Osteoblast (primary cell): ENCODE data around the gene TAGLN2. TPM values are rescaled to one million over a fixed set of nuclear protein-coding genes. Genes with fewer than 3 reads are reported as not detected.
A peak's percentile ranks its signal among the peaks of the same experiment; 100 is the strongest.

Experiments
- DNase-seq: peaks from one replicate; pipeline ENCODE4 v3.0.0; 2011; ENCODE audit warnings: low spot score, mixed read lengths; ENCODE audit not compliant: insufficient read length; ENCODE audit errors: missing footprints
- H2AFZ ChIP-seq: 2 replicates; pipeline ENCODE4 v1.6.0; 2011; ENCODE audit warnings: mild to moderate bottlenecking, low read length
- H3K27ac ChIP-seq: 2 replicates; pipeline ENCODE4 v1.5.1; 2011; ENCODE audit warnings: mild to moderate bottlenecking, low read depth, low read length, moderate library complexity
- H3K27me3 ChIP-seq: 2 replicates; pipeline ENCODE4 v1.6.0; 2012; ENCODE audit warnings: mild to moderate bottlenecking, control low read depth, inconsistent platforms, low read length, moderate library complexity; ENCODE audit not compliant: insufficient read depth
- H3K36me3 ChIP-seq: 2 replicates; pipeline ENCODE4 v1.5.1; 2011; ENCODE audit warnings: mild to moderate bottlenecking, low read length, control low read depth, moderate library complexity; ENCODE audit not compliant: insufficient read depth
- H3K4me1 ChIP-seq: 2 replicates; pipeline ENCODE4 v1.5.1; 2011; ENCODE audit warnings: mild to moderate bottlenecking, low read length, control low read depth, moderate library complexity; ENCODE audit not compliant: insufficient read depth
- H3K4me2 ChIP-seq: 2 replicates; pipeline ENCODE4 v1.6.0; 2011; ENCODE audit warnings: mild to moderate bottlenecking, low read length; ENCODE audit not compliant: insufficient read depth
- H3K4me3 ChIP-seq: fragments of 200-600 bp; sonication (generic); 3 replicates; pipeline ENCODE4 v1.5.1; 2012; ENCODE audit warnings: mild to moderate bottlenecking, low read length, inconsistent platforms; ENCODE audit not compliant: insufficient read depth
- H3K79me2 ChIP-seq: 2 replicates; pipeline ENCODE4 v1.6.0; 2012; ENCODE audit warnings: mild to moderate bottlenecking, low read length, control low read depth, inconsistent platforms; ENCODE audit not compliant: insufficient read depth
- H3K9me3 ChIP-seq: 2 replicates; pipeline ENCODE4 v1.5.1; 2011; ENCODE audit warnings: low read depth, low read length, control low read depth
- H4K20me1 ChIP-seq: 2 replicates; pipeline ENCODE4 v1.6.0; 2012; ENCODE audit warnings: mild to moderate bottlenecking, low read length, control low read depth; ENCODE audit not compliant: insufficient read depth
- total RNA-seq: library from RNA; depleted of rRNA; stranded (reverse); fragments of >200 nt; gene quantifications from 2 replicates; pipeline ENCODE4 v1.2.3, GENCODE V29; 2012
- TF ChIP-seq, protein P1 (sequence below): IDR thresholded peaks from 2 replicates; pipeline ENCODE4 v1.5.1; 2011; ENCODE audit warnings: mild to moderate bottlenecking, low read depth, low read length, moderate library complexity; ENCODE audit errors: extremely low read depth

The TAGLN2 gene
- total RNA-seq, 1 donor, result 159 TPM

DNA sequence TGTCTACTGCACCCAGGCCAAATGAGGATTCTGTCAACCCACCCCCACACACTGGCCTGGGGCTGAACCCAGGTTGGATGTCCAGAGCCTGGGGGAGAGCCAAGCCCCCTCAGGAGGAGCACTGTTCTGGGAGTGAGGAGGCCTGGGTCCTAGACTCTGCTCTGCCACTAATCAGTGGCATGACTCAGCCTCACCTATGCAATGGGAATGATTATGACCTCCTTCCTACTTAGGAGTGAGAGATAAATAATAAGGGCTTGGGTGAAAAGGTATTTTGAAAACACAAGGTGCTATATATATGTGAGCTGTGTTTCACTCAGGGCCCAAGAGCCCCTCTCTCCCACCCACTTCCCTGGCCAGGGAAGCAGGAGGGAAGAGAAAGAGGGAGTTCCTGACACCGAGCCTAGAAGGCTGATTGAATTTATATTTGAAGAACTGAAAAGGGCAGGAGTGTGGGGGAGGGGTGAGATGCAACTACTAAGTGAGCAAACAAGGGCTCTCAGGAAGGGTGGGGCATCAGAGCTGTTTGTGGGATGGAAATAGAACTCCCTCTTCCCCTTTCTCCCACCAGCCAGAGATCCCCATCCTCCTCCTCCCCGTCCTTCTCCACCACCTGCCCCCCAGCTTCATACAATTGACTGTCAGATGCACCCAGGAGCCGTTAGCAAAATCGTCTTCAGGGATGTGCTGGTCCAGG, 11.9 kb upstream of the TAGLN2 start:
- no peak overlapping the region for H3K27ac ChIP-seq
- TF ChIP-seq, protein P1, sequence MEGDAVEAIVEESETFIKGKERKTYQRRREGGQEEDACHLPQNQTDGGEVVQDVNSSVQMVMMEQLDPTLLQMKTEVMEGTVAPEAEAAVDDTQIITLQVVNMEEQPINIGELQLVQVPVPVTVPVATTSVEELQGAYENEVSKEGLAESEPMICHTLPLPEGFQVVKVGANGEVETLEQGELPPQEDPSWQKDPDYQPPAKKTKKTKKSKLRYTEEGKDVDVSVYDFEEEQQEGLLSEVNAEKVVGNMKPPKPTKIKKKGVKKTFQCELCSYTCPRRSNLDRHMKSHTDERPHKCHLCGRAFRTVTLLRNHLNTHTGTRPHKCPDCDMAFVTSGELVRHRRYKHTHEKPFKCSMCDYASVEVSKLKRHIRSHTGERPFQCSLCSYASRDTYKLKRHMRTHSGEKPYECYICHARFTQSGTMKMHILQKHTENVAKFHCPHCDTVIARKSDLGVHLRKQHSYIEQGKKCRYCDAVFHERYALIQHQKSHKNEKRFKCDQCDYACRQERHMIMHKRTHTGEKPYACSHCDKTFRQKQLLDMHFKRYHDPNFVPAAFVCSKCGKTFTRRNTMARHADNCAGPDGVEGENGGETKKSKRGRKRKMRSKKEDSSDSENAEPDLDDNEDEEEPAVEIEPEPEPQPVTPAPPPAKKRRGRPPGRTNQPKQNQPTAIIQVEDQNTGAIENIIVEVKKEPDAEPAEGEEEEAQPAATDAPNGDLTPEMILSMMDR, result no peak
- H3K36me3 ChIP-seq, result no peaks in the 10 kb centered on the region
- H3K4me1 ChIP-seq, result no peaks in the 10 kb centered on the region
- no peaks in the 10 kb centered on the region for H3K9me3 ChIP-seq
- H3K79me2 ChIP-seq, result no peaks in the 10 kb centered on the region
- H4K20me1 ChIP-seq, result no peaks in the 10 kb centered on the region
- peaks cover 15% of the 10 kb centered on the region for H3K27me3 ChIP-seq
- no peak overlapping the region for H2AFZ ChIP-seq
- no peak overlapping the region for H3K4me3 ChIP-seq
- no peak overlapping the region for H3K4me2 ChIP-seq
- DNase-seq, result no peak

GRCh38 chr1:159936273-159936904, 11.1 kb upstream of the TAGLN2 start:
- H3K27ac ChIP-seq, result no peak overlapping the region
- H3K79me2 ChIP-seq, result no peaks in the 10 kb centered on the region
- peak; percentile 98 for DNase-seq
- H3K36me3 ChIP-seq, result no peaks in the 10 kb centered on the region
- H3K27me3 ChIP-seq, result peaks cover 12% of the 10 kb centered on the region
- no peaks in the 10 kb centered on the region for H4K20me1 ChIP-seq
- no peaks in the 10 kb centered on the region for H3K4me1 ChIP-seq
- no peak overlapping the region for H3K4me2 ChIP-seq
- H3K4me3 ChIP-seq, result no peak overlapping the region
- TF ChIP-seq, protein P1, result peak; percentile 90
- H2AFZ ChIP-seq, result no peak overlapping the region
- no peaks in the 10 kb centered on the region for H3K9me3 ChIP-seq

GRCh38 chr1:159935719-159936272, 10.5 kb upstream of the TAGLN2 start:
- Histone ChIP-seq H3K4me2 (no peak overlapping the region), H3K27ac (no peak overlapping the region), H3K36me3 (no peaks in the 10 kb centered on the region), H3K79me2 (no peaks in the 10 kb centered on the region), H3K9me3 (no peaks in the 10 kb centered on the region), H4K20me1 (no peaks in the 10 kb centered on the region), H3K4me3 (no peak overlapping the region), H3K27me3 (peaks cover 7% of the 10 kb centered on the region), H2AFZ (no peak overlapping the region), H3K4me1 (no peaks in the 10 kb centered on the region)
- TF ChIP-seq, protein P1, result no peak
- peak; percentile 64 for DNase-seq

DNA sequence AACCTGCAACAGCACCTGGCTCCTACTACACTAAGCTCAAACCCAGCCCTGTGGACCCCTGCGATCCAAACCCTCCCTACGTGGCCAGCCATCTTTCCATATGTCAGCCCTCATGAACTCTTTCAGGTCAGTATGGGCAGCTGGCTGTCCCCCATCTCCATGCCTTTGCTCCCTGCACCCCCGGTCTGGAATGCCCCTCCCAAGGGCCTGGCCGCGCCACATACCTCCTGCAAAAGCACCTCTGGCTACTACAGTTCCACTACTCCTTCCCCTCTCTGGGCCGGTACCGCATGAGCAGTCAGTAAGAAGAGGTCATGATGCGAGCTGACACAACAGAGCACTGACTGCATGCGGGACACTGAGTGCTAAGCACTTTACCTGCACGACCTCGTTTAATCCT, 10.0 kb upstream of the TAGLN2 start:
- Histone ChIP-seq H3K79me2 (no peaks in the 10 kb centered on the region), H3K27me3 (peaks cover 7% of the 10 kb centered on the region), H3K9me3 (no peaks in the 10 kb centered on the region), H3K4me3 (no peak overlapping the region), H3K27ac (no peak overlapping the region), H3K36me3 (no peaks in the 10 kb centered on the region), H3K4me2 (no peak overlapping the region), H2AFZ (no peak overlapping the region), H4K20me1 (no peaks in the 10 kb centered on the region), H3K4me1 (no peaks in the 10 kb centered on the region)
- peak; percentile 45 for DNase-seq
- TF ChIP-seq, protein P1, result no peak
